Fibroblast of pulmonary artery (primary cell): Measurements from ENCODE around the gene ACTG1.
"Not testable (repeated sequence)": the region's sequence is repeated elsewhere in the genome, so short reads cannot be mapped to it uniquely, and the experiment has no call there.

Experiments used
- DNase-seq: peaks from one replicate; pipeline ENCODE4 v3.0.0-alpha.2; 2010; ENCODE audit warnings: low read depth
- H3K4me3 ChIP-seq: replicated peaks from 2 replicates; pipeline ENCODE4 v1.5.1; 2011; ENCODE audit warnings: low read depth, mild to moderate bottlenecking, control low read depth, low read length, moderate library complexity
- TF ChIP-seq, protein P1 (sequence below): IDR thresholded peaks from 2 replicates; pipeline ENCODE4 v1.5.1; 2011; ENCODE audit warnings: mild to moderate bottlenecking, control low read depth, low read length, inconsistent platforms; ENCODE audit errors: missing control alignments

Gene ACTG1

DNA sequence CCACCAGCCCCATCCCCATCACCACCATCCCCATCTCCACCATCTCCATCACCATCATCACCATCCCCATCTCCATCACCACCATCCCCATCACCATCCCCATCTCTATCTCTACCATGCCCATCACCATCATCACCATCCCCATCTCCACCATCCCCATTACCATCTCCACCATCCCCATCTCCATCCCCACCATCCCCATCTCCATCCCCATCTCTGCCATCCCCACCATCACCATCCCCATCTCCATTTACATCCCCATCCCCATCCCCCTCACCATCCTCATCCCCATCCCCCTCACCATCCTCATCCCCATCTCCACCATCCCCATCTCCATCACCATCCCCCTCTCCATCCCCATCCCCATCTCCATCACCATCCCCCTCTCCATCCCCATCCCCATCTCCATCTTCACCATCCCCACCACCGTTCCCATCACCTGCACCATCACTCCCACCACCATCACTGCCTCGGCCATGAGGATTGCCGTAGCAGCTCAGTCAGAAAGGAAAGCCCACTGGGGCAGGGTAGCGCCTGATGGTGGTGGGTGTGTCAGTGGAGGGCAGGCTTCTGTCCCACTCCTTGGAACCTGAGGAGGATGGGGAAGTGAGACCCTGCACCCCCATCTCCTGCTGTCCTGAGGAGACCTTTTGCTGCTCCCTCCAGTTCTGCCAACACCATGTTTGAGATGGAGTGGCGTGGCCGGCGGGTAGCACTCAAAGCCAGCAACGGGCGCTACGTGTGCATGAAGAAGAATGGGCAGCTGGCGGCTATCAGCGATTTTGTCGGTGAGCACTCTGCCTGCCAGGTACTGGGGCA, 23.1 kb upstream of the ACTG1 start:
- TF ChIP-seq, protein P1, sequence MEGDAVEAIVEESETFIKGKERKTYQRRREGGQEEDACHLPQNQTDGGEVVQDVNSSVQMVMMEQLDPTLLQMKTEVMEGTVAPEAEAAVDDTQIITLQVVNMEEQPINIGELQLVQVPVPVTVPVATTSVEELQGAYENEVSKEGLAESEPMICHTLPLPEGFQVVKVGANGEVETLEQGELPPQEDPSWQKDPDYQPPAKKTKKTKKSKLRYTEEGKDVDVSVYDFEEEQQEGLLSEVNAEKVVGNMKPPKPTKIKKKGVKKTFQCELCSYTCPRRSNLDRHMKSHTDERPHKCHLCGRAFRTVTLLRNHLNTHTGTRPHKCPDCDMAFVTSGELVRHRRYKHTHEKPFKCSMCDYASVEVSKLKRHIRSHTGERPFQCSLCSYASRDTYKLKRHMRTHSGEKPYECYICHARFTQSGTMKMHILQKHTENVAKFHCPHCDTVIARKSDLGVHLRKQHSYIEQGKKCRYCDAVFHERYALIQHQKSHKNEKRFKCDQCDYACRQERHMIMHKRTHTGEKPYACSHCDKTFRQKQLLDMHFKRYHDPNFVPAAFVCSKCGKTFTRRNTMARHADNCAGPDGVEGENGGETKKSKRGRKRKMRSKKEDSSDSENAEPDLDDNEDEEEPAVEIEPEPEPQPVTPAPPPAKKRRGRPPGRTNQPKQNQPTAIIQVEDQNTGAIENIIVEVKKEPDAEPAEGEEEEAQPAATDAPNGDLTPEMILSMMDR, result no peak
- no peak for DNase-seq
- H3K4me3 ChIP-seq, result no peak overlapping the region

DNA sequence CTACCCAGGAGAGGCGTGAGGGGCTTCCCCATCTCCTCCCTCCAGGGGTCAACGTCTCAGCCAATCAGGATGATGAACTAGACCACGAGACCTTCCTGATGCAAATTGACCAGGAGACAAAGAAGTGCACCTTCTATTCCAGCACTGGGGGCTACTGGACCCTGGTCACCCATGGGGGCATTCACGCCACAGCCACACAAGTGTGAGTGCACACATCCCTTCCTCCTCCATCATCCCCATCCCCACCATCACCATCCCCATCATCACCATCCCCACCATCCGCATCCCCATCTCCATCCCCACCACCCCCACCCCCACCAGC, 22.4 kb upstream of the ACTG1 start:
- H3K4me3 ChIP-seq, result no peak overlapping the region
- TF ChIP-seq, protein P1, result no peak
- no peak for DNase-seq

DNA sequence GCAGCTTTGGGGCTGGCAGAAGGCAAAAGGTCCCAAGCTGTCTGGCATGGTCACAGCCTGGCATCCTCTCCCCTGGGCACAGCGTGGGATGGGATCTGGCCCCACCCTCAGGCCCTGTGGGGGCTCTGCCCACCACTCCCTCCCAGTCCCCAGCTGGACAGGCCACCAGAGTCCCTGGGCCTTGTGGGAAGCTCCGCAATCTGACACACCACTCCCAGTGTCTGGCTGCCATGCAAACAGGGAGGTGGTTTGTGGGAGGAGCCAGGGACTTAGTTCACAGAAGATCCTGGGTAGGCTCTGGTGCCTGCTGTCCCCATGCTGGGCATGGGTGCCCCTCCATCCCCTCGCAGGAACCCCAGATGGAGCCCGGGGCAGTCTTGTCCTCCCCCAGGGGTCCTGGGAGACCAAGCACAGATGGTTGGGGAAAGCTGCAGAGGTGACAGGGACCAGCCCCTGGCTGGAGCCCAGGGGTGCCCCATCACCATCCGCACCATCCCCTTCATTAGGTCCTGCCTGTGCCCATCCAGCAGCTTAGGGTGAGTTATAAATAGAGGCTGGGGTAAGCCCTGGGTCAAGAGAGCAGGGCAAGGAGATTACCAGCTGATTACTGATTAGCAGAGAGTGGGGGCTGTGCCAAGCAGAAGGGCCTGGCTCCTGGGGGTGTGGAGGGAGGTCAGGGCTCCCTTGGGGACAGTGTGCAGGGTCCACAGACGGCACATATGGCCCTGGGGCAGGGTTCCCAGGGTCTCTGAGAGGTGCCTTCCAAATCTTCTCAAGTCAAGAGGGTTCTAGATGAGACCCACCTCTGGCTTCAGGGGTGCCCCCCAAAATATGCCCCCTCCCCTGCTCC, 21.8 kb upstream of the ACTG1 start:
- TF ChIP-seq, protein P1, result no peak
- no peak for DNase-seq
- no peak overlapping the region for H3K4me3 ChIP-seq

DNA sequence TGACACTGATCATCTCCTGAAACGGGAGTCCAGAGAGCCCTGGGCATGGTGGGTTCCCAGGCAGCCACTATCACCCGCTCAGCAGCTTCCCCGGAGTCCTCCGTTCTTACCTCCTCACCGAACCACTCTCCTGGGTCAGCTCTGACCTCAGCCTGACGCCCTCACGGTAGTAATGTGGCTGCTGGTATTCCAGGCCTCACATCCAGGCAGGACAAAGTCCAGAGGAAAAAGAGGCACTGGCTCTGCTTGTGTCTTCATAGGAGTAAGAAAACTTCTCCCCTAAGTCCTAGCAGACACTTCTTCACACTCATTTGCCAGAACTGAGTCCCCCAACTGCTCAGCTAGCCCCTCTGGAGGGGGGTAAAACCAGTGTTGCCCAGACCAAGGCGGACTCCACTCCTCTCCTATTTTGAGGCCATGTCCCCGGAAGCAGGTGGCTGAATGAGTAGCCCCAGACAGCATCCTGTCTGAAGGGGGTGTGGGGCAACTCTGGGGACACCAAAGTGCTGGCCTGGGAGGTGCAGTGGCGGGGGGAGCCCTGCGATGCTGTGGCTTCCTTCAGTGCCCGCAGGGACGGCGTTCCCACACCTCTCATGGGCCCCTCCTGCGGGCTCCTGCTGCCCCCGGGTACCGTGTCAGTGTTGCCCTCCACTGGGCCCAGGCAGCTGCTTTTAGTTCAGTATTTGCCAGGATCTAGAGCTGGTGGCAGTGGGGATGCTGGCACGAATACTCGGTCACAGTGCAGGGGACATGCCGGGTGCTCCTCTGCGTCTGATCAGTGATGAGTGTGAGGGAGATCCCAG, 20.9 kb upstream of the ACTG1 start:
- no peak overlapping the region for H3K4me3 ChIP-seq
- TF ChIP-seq, protein P1, result no peak
- DNase-seq, result no peak

DNA sequence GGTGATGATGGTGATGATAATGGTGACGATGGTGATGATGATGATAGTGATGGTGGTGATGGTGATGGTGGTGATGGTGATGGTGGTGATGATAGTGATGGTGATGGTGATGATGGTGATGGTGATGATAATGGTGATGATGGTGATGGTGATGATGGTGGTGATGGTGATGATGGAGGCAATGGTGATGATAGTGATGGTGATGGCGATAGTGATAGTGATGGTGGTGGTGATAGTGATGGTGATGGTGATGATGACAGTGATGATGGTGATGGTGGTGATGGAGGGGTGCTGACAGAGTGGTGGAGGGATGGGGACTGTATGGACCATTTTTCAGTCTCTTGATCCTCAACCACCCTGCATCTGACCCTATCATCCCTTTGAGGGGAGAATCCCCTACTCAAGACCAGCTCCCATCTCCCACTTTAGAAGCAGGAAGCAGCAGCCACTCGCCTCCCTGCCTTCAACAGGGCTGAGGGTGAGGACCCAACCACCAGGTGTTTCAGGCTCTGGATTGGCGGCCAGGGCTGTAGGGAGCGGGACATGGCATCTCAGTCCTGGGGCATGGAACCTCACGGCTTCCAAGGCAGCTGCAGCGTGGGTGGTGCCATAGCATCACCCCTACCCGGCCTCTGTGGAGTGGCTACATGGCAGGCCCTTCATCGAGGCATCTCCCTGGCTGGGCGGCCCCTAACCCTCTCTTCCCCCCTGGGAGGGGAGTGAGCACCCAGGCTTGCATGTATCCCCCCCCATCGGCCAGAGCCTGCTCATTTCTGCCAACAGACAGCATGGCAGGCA, 20.1 kb upstream of the ACTG1 start:
- DNase-seq, result no peak
- H3K4me3 ChIP-seq, result no peak overlapping the region
- TF ChIP-seq, protein P1, result no peak

DNA sequence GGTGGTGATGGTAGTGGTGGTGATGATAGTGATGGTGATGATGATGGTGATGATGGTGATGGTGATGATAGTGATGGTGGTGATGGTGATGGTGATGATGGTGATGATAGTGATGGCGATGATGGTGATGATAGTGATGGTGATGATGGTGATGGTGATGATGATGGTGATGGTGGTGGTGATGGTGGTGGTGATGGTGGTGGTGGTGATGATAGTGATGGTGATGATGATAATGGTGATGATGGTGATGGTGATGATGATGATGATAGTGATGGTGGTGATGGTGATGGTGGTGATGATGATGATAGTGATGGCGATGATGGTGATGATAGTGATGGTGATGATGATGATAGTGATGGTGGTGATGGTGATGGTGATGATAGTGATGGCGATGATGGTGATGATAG, 19.4 kb upstream of the ACTG1 start:
- H3K4me3 ChIP-seq, DNase-seq: not testable (repeated sequence)

DNA sequence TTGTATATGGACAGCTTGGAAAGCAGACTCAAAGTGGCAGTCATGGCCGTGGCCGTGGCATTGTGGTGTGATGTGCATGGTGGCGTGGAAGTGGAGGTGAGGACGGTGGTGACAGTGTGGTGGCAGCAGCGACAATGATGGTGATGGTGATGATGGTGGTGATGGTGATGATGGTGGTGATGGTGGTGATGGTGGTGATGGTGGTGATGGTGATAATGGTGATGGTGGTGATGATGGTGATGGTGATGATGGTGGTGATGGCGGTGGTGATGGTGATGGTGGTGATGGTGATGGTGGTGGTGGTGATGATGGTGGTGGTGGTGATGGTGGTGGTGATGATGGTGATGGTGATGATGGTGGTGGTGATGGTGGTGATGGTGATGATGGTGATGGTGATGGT, 18.4 kb upstream of the ACTG1 start:
- H3K4me3 ChIP-seq, DNase-seq: not testable (repeated sequence)
